Stimulated activated CD8-positive, alpha-beta memory T cell treated with anti-CD3 and anti-CD28 coated beads, Interleukin-2, amount 100 ng/mL, for 48 hours (primary cell): ENCODE measurements around the gene ZFYVE28.
A peak's percentile ranks its signal among the peaks of the same experiment; 100 is the strongest.
"Not testable (repeated sequence)": the region's sequence is repeated elsewhere in the genome, so short reads cannot be mapped to it uniquely, and the experiment has no call there.

Experiments used
- DNase-seq, 2 donors: peaks; one replicate each; pipeline ENCODE4 v3.0.0-alpha.2; 2020; ENCODE audit warnings: low read depth in 2 of 2

ZFYVE28 gene

DNA sequence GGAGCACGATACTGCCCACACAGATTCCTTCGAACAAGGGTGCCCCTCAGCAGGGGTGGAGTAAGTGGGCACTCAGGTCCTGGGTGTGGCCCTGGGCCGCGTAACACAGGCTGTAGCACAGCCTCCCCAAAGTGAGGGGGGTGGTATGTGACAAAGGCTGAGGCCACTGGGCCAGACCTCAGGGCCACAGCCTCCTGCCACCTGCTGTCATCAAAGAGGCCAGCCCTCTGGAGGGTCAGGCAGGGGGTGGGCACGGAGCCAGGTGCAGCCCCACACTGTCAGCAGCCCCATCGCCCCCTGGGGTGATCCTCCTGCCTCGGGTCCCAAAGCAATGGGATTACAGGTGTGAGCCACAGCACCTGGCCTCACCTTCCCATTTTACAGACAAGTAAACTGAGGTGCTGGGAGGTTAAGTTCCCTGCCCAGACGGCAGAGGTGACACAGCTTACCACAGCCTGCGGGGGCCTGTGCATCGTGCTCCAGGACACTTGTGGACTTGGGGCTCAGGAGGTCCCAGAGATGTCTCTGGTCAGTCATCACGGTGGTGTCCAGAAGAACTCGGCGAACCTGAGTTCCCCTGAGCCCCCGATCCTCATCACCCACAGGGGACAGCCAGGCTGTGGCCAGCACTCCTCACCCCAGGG lies 129.0 kb downstream of the ZFYVE28 start:
- no peak for DNase-seq

DNA sequence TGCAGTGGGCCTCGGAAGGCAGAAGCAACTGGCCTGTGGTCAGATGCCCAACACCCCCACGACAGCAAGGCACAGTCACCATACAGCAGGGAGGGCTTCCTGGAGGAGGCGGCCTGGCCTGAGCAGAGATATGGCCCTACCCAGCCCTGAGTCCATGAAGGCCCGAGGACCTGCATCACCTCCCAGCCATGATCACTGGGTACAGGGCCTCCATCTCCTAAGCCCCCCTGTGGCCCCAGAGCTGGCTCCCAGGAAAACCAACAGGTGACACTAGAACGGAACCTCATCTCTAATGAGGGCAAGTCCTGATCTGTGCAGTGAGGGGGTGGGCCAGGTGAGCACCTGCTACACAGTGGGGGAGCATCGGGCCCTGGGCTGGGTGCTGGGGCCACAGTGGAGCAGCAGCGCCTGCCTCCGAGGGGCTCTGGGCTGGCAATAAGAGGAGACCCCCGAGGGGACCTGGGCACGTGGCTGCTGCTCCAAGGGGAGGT lies 130.3 kb downstream of the ZFYVE28 start:
- DNase-seq: no peak

DNA sequence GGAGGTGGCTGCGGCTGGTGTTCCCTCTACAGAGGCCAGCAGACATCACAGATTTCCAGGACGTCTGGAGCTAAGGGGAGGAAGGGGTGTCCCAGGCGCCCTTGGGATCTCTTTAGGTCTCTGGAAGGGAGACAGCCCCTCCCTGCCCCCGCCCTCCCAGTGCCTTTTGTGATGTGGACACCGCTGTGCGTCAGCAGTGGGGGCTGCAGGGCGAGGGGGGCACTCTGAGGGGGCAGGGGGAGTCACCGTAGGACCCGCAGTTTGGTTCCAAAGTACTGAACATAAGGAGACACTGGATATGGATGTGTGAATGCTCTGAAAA lies 130.9 kb downstream of the ZFYVE28 start:
- no peak for DNase-seq

DNA sequence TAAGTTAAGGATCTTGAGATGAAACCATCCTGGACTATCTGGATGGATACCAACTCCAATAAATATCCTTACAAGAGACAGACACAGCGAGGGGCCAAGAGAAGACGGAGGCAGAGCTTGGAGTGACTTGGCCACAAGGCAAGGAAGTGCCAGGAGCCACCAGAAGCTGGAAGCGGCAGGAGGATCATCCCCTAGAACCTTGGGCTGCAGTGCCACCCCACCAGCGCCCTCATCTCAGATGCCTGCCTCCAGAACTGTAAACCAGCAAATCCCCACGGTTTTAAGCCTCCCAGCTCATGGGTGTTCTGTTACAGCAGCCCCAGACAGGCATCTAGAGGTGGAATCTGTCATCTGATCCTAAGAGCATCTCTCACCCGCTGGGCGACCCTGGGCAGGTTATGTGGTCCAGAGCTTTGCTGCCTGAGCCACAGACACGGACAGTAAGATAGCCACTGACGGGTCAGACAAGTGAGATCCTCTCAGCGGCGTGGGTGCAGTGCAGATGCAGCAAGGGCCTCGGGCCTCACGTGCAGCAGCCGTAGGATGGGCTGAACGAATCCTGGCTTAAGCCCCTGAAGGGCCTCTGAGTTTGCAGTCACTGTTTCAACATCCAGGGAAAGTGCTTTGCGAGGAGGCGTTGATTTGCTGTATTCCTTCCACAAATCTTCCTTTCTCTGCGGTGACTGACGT lies 131.4 kb downstream of the ZFYVE28 start:
- DNase-seq: no peak

DNA sequence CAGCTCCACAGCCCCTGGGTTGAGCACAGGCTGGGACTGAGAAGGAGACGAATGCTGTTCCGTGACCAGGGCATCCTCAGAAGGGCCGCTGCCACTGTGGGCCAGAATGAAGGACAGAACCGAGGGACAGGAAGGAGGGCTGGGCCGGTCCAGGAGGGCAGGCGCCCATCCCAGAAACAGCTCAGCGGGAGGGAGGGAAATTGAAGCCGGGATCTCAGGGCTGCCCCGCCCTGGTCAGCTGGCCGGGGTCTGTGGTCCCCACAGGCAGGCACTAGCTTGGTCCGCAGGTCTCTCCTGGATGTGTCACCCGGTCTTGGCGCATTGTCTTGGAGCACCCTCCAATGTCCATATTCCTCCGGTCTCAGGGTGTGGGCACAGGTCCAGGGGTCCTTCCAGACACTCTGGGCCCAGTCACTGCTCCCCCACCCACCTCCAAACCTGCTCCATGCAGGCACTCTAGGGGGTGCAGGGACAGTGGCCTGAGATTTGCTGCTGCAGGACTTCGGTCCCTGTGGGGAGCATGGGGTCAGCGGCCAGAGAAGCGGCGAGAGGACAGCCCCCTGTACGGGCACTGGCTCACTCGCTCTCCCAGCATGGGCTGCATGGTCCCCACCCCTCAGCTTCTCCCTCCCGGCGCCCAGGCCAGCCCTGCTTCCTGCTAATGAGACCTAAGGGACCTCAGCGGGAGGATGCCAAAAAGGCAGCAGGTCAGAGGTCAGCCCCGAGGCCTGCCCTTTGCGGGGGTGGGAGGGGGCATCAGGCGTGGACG lies 132.6 kb downstream of the ZFYVE28 start:
- DNase-seq: no peak

DNA sequence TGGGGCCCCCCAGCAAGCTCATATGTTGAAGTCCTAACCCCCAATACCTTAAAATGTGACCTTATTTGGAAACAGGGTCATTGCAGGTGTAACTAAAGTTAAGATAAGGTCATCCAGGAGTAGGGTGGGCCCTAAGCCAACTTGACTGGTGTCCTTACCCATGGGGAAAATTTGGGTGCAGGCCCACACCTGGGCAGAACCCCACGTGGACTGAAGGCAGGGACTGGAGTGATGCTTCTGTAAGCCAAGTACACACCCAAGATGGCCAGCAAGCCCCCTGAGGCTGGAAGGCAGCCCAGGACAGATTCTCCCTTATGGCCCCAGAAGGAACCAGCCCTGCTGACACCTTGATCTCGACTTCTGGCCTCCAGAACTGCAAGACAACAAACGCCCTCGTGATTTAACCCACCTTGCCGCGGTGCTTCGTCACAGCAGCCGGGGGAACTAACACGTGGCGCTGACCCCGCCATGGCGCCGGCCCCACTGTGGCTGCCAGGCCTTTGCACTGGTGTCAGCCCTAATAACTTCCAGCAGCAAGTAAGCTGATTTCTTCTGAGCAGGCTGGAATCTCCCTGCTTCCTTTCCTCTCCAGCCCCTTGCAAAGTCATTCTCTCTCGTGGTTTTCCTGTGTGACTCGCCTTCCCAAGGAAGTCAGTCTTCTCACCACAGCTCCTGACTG lies 133.4 kb downstream of the ZFYVE28 start:
- no peak for DNase-seq

DNA sequence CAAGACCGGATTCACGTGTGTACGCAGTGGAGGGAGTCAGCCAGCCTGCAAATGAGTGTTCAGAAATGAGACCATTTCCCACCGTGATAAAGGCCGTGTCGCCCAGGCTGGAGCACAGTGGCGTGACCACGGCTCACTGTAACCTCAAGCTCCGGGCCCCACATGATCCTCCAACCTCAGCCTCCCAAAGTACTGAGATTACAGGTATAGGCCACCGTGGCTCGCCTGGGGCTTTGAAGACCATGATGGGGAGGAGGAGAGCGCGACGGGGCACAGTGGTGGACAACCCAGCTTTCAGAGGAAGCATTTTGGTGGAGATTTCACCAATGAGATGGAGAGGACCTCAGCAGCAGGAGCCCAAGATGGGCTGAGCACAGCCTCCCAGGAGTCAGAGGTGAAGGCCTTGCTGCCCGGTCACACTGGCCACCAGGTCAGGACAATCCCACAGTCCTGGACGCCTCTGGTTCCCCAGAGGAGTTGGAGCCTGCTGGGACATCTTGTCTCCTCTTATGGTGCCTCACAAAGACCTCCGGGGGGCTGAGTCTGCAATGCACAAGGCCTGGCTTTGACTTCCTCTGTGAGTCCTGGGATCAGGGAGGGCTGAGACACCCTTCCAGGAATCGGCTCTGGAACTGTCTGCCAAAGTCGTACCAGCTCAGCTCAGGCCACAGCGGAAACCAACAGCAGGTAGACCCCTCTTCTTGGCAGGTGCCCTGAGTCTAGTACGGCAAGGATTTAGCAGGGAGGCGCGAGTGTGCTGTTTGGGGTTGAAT lies 134.1 kb downstream of the ZFYVE28 start:
- no peak for DNase-seq

DNA sequence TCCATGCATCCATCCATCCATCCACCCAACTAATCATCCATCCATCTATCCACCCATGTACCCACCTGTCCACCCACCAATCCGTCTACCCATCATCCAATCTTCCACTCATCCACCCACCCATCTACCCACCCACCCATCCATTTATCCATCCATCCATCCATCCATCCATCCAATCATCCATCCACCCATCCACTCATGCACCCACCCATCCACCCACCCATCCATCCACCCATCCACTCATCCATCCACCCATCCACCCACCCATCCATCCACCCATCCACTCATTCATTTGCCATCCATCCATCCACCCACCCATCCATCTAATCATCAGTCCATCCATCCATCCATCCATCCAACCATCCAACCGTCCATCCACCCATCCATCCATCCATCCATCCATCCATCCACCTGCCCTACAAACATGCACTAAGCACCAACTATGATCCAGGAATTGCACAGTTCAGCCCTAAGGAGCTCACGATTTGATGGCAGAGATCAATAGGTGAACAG lies 135.2 kb downstream of the ZFYVE28 start:
- DNase-seq: no peak

DNA sequence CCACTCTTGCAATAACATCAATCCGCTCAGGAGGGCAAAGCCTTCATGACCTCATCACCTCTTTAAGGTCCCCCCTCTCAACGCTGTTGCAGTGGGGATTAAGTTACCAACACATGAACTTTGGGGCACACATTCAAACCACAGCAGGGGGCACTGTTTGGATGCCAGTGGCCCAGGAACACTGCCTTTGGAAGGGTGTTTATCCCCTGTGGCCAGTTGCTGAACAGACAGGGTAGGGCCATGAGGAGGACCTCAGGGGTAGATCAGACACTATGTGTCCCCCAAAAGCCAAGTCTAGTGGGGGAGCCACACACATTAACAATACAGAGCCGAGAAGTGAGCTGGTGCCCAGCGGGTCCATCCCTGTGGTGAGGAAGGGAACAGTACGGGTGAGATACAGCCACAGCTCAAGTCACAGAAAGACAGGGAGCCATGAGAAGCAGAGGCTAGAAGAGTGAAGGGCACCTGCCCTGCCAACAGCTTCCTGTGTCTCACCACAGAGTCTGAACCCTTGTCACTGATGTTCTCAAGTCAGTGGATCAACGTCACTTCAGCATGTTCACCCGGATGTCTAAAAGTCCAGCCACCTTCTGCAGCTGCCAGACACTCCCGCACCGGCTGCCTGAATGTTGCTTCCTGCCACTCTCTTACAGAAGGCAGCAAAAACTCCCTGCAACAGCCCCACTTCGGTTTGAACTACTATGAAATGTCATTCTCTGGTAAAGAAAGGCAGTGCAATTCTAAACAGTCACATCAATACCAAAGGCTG lies 136.7 kb downstream of the ZFYVE28 start:
- peak; percentile 26 to 29 for DNase-seq

DNA sequence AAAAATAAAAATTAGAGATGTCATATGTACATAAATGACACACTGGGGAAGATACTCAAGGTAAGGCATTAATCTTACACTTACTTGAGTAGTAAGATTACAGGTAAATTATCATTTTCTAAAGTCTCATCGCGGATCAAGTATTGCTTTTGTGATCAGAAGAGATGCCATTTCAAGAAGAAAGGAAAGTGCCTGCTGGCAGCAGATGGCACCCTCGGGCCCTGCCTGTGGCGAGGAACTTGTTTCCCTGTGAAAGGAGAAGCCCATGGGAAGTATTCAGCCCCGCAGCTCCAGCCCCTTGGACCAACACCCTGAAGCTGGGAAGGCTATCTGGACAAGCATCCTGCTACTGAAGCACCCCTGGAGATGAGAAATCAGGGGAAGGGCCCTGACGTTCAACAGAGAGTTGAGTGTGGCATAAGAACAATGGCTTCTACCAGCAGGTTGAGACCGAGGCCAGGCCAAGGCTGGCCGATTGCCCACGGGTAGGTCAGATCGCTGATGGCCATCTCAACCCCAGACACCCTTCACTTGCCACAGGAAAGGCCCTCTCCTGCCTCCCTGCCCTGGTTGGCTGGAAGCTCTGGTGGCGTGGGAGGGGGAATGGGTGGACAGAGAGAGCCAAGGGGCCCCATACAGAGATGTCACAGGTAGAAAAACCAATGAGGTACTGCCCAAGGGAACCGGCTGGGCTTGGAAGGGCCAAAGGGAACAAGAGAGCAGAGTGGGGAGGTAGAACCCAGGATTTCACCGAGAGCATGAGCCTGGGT lies 137.7 kb downstream of the ZFYVE28 start:
- DNase-seq: no peak

DNA sequence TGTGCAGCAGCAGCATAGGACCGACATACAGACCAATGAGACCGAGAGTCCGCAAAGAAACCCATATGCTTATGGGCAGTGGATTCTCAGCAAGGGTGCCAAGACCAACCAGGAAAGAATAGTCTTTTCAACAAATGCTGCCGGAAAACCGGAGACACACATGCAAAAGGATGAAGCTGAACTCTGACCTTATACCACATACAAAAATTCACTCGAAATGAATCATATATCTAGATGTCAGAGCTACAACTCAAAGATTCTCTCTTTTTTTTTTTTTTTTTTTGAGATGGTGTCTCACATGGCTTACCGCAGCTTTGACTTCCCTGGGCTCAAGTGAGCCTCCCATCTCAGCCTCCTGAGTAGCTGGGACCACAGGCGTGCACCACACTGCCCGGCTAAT lies 140.5 kb downstream of the ZFYVE28 start:
- no peak for DNase-seq

DNA sequence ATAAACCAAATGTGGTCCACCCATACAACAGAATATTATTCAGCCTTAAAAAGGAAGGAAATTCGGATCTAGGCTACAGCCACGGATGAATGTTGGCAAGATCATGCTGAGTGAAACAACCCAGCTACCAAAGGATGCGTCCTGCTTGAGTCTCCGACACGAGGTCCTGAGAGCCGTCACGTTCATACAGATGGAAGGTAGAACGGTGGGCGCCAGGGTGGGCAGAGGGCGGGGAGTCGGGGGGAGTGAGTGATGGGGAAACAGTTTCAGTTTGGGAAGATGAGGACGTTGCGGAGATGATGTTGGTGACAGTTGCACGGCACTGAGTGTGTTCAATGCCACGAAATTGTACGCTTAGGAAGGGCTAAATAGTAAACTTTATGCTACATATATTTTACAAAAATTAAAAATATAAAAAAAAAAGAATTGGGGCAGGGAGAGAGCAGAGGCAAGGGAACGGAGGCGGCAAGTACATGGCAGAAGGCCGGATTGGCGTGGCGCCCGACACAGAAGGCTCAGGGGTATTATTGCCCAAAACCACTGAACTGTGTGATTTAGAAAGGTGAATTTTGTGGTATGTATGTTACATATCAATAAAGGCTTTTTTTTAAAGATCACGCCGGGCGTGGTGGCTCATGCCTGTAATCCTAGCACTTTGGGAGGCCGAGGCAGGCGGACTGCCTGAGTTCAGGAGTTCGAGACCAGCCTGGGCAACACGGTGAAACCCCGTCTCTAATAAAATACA lies 141.7 kb downstream of the ZFYVE28 start:
- DNase-seq: no peak

DNA sequence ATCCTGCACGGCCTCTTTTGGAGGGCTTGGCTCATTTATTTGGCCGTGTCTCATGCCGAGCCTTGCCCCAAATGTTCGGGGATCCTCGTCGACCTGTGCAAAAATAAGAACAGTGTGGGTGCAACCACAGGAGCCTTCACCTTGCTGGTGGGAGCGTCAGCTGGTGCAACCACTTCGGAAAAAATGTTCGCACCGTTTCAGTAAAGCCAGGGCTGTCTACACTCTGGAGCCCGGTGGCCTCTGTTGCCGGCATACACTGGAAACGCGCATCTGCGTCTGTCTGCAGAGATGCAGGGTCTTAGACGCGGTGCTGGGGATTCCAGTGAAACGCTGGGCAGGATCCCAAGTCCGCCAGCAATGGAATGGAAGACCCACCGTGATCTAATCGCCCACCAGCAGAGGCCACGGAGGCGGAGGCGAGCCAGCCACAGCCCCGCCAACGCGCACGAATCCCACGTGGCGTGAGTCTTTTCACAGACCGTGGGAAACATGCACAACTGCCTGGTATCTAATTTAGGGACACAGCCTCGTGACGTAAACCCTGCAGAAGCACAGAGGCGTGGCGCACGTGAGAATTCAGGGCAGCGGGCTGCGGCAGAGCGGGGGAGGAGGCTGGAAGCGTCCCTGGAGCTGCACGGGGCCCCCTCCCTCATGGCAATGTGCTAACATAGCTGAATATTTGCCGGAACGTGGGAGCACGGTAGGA lies 142.7 kb downstream of the ZFYVE28 start:
- DNase-seq: no peak

DNA sequence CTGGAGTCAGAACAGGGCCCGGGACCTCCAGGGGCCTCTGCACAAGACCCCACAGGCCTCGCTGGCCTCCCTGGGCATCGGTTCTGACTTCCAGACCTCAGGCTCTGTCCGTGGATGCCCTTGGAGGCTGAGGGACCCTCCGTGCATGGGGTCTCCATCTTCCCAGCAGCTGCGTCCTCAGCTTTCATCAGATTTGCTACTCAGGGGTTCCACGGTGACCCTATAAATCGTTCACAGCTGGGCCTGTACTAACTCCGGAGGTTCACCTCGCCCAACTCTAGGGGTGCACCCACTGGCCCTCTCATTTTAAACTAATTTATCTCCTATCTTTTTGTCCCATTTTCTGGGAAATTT lies 143.4 kb downstream of the ZFYVE28 start:
- DNase-seq: not testable (repeated sequence)

DNA sequence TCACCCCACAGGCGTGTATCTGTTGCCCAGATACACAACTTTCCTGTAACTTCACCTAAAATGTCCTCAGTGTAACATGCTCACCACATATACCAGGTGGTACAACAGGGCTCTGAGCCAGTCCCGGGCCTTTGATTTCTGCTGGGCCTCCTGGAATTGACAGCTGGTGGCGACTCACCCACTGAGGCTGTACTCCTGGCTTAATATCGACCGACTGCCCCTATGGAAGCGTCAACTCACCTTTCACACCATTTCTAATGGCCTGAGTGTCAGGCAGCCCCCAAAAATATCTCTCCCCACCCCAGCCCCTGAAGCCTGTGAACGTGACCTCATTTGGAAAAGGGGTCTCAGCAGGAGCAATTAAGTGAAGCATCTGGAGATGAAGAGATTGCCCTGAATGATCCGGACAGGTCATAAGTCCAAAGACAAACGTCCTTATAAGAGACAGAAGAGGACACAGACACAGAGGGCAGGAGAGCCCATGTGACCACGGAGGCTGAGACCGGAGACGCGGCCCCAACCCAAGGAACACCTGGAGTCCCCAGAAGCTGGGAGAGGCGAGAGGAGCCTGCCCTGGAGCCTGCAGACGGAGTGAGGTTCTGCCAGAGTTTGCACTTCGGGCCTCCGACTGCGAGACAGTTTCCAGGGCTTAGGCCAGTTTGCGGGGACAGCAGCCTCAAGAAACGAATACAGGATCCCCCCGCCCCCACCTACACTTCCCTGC lies 144.0 kb downstream of the ZFYVE28 start:
- DNase-seq: no peak

DNA sequence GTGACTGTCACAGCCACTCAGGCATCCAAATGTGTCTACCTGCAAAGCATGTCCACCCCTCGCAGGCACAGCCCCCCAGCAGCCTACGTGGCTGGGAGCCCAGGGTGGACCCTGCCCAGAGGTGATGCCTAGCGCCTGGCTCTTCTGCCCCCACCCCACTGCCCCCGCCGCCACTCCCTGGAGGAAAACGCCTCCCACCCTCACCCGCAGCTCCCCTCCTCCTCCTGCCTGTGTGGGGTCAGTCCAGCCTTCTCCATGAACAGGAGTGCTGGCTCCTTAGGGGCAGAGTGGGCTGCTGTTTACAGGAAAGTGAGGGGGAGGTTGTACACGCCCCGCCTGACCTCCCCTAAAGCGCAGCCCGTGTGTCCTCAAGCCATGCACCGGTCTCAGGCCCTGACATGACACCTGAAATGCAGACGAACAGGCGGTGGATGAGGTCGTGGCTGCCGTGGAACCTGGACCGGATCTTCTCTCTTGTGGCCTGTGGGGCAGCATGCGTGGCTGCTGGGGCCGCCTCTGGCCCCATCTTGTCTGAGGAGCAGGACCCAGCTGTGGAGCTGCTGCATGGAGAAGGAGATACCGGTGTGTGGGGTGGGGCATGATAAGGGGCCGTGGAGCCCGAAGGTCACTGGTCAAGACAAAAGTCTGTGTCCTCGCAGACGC lies 144.7 kb downstream of the ZFYVE28 start:
- no peak for DNase-seq

DNA sequence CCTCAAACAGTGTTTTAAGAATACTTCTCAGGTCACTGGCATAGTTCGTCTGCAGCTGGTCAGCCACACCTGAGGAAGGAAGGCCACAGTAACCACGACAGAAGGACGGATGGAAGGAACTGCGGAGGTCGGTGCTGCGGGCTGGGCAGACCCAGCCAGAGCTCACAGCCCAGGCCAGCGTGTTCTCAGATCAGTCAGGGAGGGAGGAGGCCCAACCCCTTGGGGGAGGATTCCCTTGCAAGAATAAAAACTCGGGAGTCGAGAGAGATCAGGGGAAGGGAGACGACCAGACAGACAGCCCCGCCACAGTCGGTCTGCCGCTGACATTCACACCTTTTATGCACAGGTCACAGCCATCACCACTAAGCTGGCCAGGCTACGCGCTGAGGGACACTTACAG lies 145.2 kb downstream of the ZFYVE28 start:
- DNase-seq: no peak

DNA sequence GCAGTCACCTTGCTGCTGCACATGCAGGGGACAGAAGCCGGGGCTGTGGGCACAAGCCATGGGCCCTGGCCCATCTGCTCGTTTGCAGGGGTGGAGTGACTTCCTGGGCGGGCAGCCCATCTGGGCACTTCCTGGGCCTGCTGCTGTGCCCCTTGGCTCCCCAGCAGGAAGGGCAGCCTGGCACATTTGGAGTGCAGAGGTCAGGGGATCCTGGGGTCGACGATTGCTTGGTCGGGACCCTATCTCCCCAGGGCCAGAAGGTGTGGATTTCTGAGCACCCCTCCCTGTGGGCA lies 145.7 kb downstream of the ZFYVE28 start:
- no peak for DNase-seq
